ENCODE measurements around the gene MYRFL.

Gene MYRFL

GRCh38 chr12:69874606-69875005 lies 49.6 kb downstream of the MYRFL start:
- no peaks in the 10 kb centered on the region for H3K4me1 ChIP-seq (ENCODE audit: insufficient read depth, low read length)
- H3K27ac ChIP-seq (ENCODE audit: low read length), result no peak overlapping the region
- no peaks in the 10 kb centered on the region for H3K9me3 ChIP-seq (ENCODE audit: insufficient read depth, low read length, severe bottlenecking)
- H3K9ac ChIP-seq (ENCODE audit: low read depth, low read length), result no peak overlapping the region
- TF ChIP-seq, protein P1, sequence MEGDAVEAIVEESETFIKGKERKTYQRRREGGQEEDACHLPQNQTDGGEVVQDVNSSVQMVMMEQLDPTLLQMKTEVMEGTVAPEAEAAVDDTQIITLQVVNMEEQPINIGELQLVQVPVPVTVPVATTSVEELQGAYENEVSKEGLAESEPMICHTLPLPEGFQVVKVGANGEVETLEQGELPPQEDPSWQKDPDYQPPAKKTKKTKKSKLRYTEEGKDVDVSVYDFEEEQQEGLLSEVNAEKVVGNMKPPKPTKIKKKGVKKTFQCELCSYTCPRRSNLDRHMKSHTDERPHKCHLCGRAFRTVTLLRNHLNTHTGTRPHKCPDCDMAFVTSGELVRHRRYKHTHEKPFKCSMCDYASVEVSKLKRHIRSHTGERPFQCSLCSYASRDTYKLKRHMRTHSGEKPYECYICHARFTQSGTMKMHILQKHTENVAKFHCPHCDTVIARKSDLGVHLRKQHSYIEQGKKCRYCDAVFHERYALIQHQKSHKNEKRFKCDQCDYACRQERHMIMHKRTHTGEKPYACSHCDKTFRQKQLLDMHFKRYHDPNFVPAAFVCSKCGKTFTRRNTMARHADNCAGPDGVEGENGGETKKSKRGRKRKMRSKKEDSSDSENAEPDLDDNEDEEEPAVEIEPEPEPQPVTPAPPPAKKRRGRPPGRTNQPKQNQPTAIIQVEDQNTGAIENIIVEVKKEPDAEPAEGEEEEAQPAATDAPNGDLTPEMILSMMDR (IDR thresholded peaks at IDR 0.05; ENCODE audit: borderline replicate concordance, extremely low read depth, low read length, poor library complexity, severe bottlenecking), result no peak
- TF ChIP-seq EZH2 (IDR thresholded peaks at IDR 0.05; ENCODE audit: borderline replicate concordance, low read depth, low read length, severe bottlenecking), result no peak
- no peak for ATAC-seq (ENCODE audit: insufficient read depth, low read depth)
- no peaks in the 10 kb centered on the region for H4K20me1 ChIP-seq (ENCODE audit: insufficient read depth, low read length)
- H3K36me3 ChIP-seq (ENCODE audit: insufficient read depth, low read length), result no peaks in the 10 kb centered on the region
- H3K4me3 ChIP-seq (ENCODE audit: low read depth in 1 of 2, low read length in 2 of 2), result no peak overlapping the region
- no peaks in the 10 kb centered on the region for H3K27me3 ChIP-seq (ENCODE audit: insufficient read depth, low read length, poor library complexity)
- no peaks in the 10 kb centered on the region for H3K79me2 ChIP-seq (ENCODE audit: insufficient read depth, low read length)
- no peak overlapping the region for H3K4me2 ChIP-seq (ENCODE audit: insufficient read depth, low read length)
- no peak overlapping the region for H2AFZ ChIP-seq (ENCODE audit: low read depth, low read length)
- no peak for DNase-seq

DNA sequence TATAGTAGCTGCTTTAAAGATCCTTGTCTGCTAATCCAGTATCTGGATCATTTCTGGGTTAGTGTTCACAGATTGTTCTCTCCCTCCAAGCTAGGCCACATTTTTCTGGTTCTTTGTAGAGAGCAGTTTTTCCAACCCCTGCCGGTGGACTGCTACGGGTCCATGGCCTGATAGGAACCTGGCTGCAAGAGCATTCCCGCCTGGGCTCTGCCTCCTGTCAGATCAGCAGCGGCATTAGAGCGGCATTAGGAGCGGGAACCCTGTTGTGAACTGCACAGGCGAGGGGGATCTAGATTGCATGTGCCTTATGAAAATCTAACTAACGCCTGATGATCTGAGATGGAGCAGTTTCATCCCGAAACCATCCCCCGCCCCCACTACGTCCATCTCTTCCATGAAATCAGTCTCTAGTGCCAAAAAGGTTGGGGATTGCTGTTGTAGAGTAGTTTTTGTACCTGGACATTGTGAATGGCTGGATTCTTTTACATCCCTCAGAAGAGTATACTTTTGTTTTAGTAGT lies 50.4 kb downstream of the MYRFL start:
- no peaks in the 10 kb centered on the region for H3K9me3 ChIP-seq (ENCODE audit: insufficient read depth, low read length, severe bottlenecking)
- H3K27me3 ChIP-seq (ENCODE audit: insufficient read depth, low read length, poor library complexity), result no peaks in the 10 kb centered on the region
- H3K36me3 ChIP-seq (ENCODE audit: insufficient read depth, low read length), result no peaks in the 10 kb centered on the region
- H3K79me2 ChIP-seq (ENCODE audit: insufficient read depth, low read length), result no peaks in the 10 kb centered on the region
- H3K27ac ChIP-seq (ENCODE audit: low read length), result no peak overlapping the region
- TF ChIP-seq, protein P1 (IDR thresholded peaks at IDR 0.05; ENCODE audit: borderline replicate concordance, extremely low read depth, low read length, poor library complexity, severe bottlenecking), result no peak
- TF ChIP-seq EZH2 (IDR thresholded peaks at IDR 0.05; ENCODE audit: borderline replicate concordance, low read depth, low read length, severe bottlenecking), result no peak
- H3K9ac ChIP-seq (ENCODE audit: low read depth, low read length), result no peak overlapping the region
- H4K20me1 ChIP-seq (ENCODE audit: insufficient read depth, low read length), result no peaks in the 10 kb centered on the region
- ATAC-seq (ENCODE audit: insufficient read depth, low read depth), result no peak
- DNase-seq, result no peak
- no peaks in the 10 kb centered on the region for H3K4me1 ChIP-seq (ENCODE audit: insufficient read depth, low read length)
- no peak overlapping the region for H3K4me2 ChIP-seq (ENCODE audit: insufficient read depth, low read length)
- H2AFZ ChIP-seq (ENCODE audit: low read depth, low read length), result no peak overlapping the region
- no peak overlapping the region for H3K4me3 ChIP-seq (ENCODE audit: low read depth in 1 of 2, low read length in 2 of 2)

DNA sequence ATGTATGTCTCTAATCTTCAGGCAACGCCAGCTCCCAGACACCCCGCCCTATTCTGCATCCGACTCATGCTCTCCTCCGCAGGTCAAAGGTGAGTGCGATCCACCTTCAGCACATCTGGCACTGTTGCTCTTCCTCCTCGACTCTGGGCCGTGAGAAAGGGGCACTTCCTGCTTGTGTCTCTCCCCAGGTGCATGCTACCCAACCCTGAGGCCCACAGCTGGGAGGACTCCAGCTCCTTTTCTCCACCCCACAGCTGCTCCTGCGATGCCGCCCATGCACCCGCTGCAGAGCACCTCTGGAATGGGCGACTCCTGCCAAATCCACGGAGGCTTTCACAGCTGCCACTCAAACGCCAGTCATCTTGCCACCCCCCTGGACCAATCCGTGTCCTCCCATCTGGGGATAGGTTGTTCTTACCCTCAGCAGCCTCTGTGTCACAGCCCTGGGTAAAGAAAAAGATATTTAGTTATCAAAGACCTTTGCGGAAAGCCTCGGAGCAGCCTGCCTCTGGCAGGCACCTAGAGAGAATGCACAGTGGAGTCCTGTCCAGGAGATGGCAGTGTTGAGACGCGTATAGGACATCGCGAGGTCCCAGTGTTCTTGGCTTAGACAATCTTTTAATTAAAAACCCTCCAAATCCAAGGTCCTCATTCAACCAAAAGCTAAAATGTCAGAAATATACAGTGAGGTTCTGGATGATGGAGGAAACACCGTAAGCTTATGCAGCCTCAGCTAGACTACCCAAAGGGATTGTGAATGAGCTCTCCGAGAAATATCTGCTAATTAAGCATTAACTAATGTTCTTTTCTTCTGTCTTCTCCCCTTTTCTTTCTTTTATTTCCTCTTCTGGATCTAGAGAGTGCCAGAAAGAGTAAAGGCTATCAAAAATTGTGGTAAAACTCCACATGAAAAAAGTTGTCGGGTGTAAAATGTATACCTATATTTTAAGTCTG lies 54.3 kb downstream of the MYRFL start:
- H2AFZ ChIP-seq (ENCODE audit: low read depth, low read length), result no peak overlapping the region
- TF ChIP-seq EZH2 (IDR thresholded peaks at IDR 0.05; ENCODE audit: borderline replicate concordance, low read depth, low read length, severe bottlenecking), result no peak
- TF ChIP-seq, protein P1 (IDR thresholded peaks at IDR 0.05; ENCODE audit: borderline replicate concordance, extremely low read depth, low read length, poor library complexity, severe bottlenecking), result peak; percentile 93
- no peak overlapping the region for H3K27ac ChIP-seq (ENCODE audit: low read length)
- H3K4me1 ChIP-seq (ENCODE audit: insufficient read depth, low read length), result no peaks in the 10 kb centered on the region
- no peaks in the 10 kb centered on the region for H3K79me2 ChIP-seq (ENCODE audit: insufficient read depth, low read length)
- no peaks in the 10 kb centered on the region for H3K36me3 ChIP-seq (ENCODE audit: insufficient read depth, low read length)
- no peaks in the 10 kb centered on the region for H4K20me1 ChIP-seq (ENCODE audit: insufficient read depth, low read length)
- H3K27me3 ChIP-seq (ENCODE audit: insufficient read depth, low read length, poor library complexity), result no peaks in the 10 kb centered on the region
- H3K4me2 ChIP-seq (ENCODE audit: insufficient read depth, low read length), result no peak overlapping the region
- no peak overlapping the region for H3K9ac ChIP-seq (ENCODE audit: low read depth, low read length)
- H3K9me3 ChIP-seq (ENCODE audit: insufficient read depth, low read length, severe bottlenecking), result no peaks in the 10 kb centered on the region
- ATAC-seq (ENCODE audit: insufficient read depth, low read depth) (peak; percentile 95), DNase-seq (peak; percentile 60)
- no peak overlapping the region for H3K4me3 ChIP-seq (ENCODE audit: low read depth in 1 of 2, low read length in 2 of 2)

Data from DND-41 (cell line).